Measurements from ENCODE around the gene KDM2B.

The KDM2B gene

DNA sequence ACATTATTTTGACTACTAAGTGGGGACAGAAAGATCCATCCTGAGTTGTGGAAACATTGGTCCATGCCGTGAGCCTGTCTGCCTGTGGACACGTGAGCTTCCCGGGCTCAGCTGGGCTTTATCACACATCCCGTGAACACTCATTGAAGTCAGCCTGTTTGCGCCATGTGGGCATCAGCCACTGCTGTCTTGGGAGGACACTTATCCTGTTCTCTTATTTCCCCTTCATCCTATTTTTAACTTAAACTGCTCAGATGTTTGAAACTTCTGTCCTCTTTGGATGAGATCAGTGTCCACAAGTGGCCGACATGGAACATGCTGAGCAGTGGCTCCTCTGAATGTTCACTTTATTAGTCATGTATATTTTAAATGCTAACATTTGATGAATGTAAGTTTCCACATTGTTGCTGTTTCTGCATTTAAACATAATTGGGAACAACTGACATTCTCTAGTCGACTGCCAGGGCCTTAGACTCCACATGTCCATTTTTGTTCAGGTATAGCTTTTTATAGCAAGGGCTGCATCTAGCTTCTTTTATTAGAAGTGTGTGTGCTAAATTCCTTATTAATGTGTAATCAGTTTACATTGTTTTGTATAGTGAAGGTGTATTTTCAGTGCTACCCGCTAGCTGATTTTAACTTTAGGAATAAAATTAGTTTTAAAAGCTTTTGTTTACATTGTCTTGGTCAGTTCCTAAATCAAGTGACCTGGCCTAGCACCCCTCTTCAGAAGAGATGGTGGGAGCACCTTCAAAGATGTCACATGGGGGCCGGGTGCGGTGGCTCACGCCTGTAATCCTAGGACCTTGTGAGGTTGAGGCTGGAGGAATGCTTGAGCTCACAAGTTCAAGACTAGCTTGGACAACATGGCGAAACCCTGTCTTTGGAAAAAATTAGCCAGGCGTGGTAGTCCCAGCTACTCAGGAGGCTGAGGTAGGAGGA is 156.9 kb downstream of the KDM2B start:
- Histone ChIP-seq H3K4me3 (peak overlapping the region in 2 of 10 experiments; percentile 7 to 42; a peak in 2 of 20 replicates), H3K4me2 (peak overlapping the region in 9 of 11 experiments; percentile 25 to 74 (median 61); a peak in 17 of 22 replicates), H3K36me3 (peaks cover 91 to 99% (median 96%) of the 10 kb centered on the region in 11 experiments), H3K4me1 (peaks cover 34 to 67% (median 54%) of the 10 kb centered on the region in 10 experiments), H3K9me3 (replicated peaks in 1 of 11) (peaks cover 0 to 35% (median 8%) of the 10 kb centered on the region in 11 experiments; a peak in 15 of 22 replicates), H3K27ac (peak overlapping the region; percentile 69 to 94 (median 92); a peak in 21 of 22 replicates), H3K27me3 (no peaks in the 10 kb centered on the region), H3K9ac (peak overlapping the region in 10 of 11 experiments; percentile 42 to 79 (median 74); a peak in 19 of 22 replicates), H4K20me1 (peaks cover 0 to 6% (median 0%) of the 10 kb centered on the region in 11 experiments; a peak in 2 of 22 replicates)
- TF ChIP-seq Cebpa-rat (IDR thresholded peaks at IDR 0.05), result no peak

DNA sequence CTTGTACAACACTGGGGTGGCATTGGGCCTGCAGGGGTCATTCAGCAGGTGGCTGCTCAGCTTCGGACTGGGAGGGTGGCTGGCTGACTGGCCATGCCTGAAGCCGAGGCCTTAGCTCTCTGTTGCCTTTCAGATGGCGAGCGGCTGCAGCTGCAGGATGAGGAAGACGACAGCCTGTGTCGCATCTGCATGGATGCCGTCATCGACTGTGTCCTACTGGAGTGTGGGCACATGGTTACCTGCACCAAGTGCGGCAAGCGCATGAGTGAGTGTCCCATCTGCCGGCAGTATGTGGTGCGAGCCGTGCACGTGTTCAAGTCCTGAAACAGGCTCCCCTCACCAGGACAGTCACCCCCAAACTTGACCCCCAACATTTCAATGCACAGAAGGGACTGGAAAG is 157.6 kb downstream of the KDM2B start:
- Histone ChIP-seq H3K4me2 (peak overlapping the region in 7 of 11 experiments; percentile 18 to 74 (median 61); a peak in 12 of 22 replicates), H3K4me3 (0 out of 20 replicates have a peak overlapping the region, but pooled peaks of 1 of the 10 experiments have one; percentile 7), H3K9me3 (replicated peaks in 1 of 11) (peaks cover 0 to 35% (median 8%) of the 10 kb centered on the region in 11 experiments; a peak in 15 of 22 replicates), H3K36me3 (peaks cover 91 to 99% (median 96%) of the 10 kb centered on the region in 11 experiments), H3K9ac (peak overlapping the region in 9 of 11 experiments; percentile 28 to 79 (median 75); a peak in 10 of 22 replicates), H3K27me3 (no peaks in the 10 kb centered on the region), H4K20me1 (peaks cover 0 to 6% (median 0%) of the 10 kb centered on the region in 11 experiments; a peak in 2 of 22 replicates), H3K4me1 (peaks cover 34 to 61% (median 49%) of the 10 kb centered on the region in 10 experiments), H3K27ac (peak overlapping the region in 10 of 11 experiments; percentile 75 to 94 (median 92); a peak in 20 of 22 replicates)
- no peak for TF ChIP-seq Cebpa-rat (IDR thresholded peaks at IDR 0.05)

DNA sequence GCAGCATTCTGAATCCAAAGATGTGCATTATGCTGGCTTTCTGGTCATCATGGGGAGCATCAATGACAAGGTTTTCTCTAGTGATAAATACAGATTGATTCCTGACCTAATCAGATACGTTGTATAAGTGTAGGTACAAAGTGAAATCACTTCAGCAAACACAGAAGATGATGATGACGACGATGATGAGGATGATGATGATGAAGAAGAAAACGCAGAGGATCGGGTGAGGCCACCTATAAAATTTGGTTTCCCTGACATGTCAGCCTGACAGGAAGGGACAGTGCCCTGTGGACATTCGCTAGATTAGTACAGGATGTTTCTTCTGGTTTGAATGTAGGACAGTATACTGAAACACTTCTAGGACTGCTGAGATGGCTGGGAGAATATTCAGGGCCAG is 160.7 kb downstream of the KDM2B start:
- H3K9ac ChIP-seq, result no peak overlapping the region
- H3K36me3 ChIP-seq, result peaks cover 95 to 100% (median 98%) of the 10 kb centered on the region in 11 experiments
- peaks cover 0 to 25% (median 8%) of the 10 kb centered on the region in 11 experiments; a peak in 14 of 22 replicates for H3K9me3 ChIP-seq (replicated peaks in 1 of 11)
- no peak overlapping the region for H3K4me3 ChIP-seq
- no peak overlapping the region for H3K4me2 ChIP-seq
- H4K20me1 ChIP-seq, result peaks cover 0 to 24% (median 0%) of the 10 kb centered on the region in 11 experiments; a peak in 3 of 22 replicates
- peak overlapping the region in 6 of 11 experiments; percentile 13 to 94 (median 92); a peak in 9 of 22 replicates for H3K27ac ChIP-seq
- no peak for TF ChIP-seq Cebpa-rat (IDR thresholded peaks at IDR 0.05)
- H3K4me1 ChIP-seq, result peaks cover 11 to 37% (median 23%) of the 10 kb centered on the region in 10 experiments
- H3K27me3 ChIP-seq, result no peaks in the 10 kb centered on the region

DNA sequence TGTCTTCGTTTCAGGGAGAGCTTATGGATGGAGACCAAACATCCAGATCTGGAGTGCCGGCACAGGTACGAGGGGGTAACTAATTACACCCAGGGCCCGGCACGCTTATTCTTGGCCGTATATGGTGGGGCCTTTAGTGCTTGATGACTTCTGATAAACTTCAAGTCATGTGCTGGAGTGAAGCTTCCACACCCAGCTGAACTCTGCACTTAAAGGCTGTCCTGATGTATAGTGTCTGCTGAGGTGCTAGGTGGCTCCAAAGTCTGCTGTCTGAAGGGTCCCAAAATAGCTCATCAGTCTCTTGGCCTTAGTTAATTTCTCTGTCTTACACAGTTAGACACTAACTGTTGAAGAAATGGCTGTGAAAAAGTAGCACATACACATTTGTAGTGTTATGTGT is 163.0 kb downstream of the KDM2B start:
- peak overlapping the region in 5 of 11 experiments; percentile 15 to 61 (median 54); a peak in 4 of 22 replicates for H3K27ac ChIP-seq
- H3K4me1 ChIP-seq, result peaks cover 0 to 15% (median 7%) of the 10 kb centered on the region in 10 experiments; a peak in 8 of 20 replicates
- 0 out of 22 replicates have a peak, but pooled peaks cover 0 to 4% (median 0%) of the 10 kb centered on the region in 11 experiments for H3K9me3 ChIP-seq (replicated peaks in 1 of 11)
- H3K4me3 ChIP-seq, result no peak overlapping the region
- no peaks in the 10 kb centered on the region for H3K27me3 ChIP-seq
- no peak for TF ChIP-seq Cebpa-rat (IDR thresholded peaks at IDR 0.05)
- peaks cover 0 to 42% (median 0%) of the 10 kb centered on the region in 11 experiments; a peak in 5 of 22 replicates for H4K20me1 ChIP-seq
- H3K4me2 ChIP-seq, result no peak overlapping the region
- 0 out of 22 replicates have a peak overlapping the region, but pooled peaks of 1 of the 11 experiments have one; percentile 29 for H3K9ac ChIP-seq
- peaks cover 87 to 100% (median 96%) of the 10 kb centered on the region in 11 experiments for H3K36me3 ChIP-seq

DNA sequence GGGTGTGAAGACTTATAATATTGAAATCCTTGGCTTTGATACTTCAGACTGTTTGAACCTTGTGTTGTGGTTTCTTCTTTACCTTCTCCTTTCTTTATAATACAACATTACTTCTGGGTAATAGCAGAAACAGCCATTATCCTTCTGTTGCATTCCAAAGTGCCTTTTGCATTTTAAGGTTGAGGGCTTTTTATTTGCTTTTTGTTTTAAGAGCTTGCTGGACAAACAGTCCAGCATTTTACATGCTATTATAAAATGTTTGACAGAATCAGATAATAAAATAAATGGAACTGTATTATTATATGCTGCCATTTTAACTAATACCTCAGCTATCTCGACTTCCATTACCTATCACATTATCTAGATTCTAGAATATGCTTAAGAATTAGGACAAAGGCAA is 166.9 kb downstream of the KDM2B start:
- Histone ChIP-seq H3K27me3 (no peaks in the 10 kb centered on the region), H3K4me2 (no peak overlapping the region), H4K20me1 (peaks cover 0 to 66% (median 22%) of the 10 kb centered on the region in 11 experiments; a peak in 13 of 22 replicates), H3K4me1 (peaks cover 0 to 23% (median 8%) of the 10 kb centered on the region in 10 experiments; a peak in 9 of 20 replicates), H3K36me3 (peaks cover 56 to 100% (median 71%) of the 10 kb centered on the region in 11 experiments), H3K9ac (no peak overlapping the region), H3K27ac (no peak overlapping the region), H3K9me3 (replicated peaks in 1 of 11) (no peaks in the 10 kb centered on the region), H3K4me3 (no peak overlapping the region)
- TF ChIP-seq Cebpa-rat (IDR thresholded peaks at IDR 0.05), result no peak

DNA sequence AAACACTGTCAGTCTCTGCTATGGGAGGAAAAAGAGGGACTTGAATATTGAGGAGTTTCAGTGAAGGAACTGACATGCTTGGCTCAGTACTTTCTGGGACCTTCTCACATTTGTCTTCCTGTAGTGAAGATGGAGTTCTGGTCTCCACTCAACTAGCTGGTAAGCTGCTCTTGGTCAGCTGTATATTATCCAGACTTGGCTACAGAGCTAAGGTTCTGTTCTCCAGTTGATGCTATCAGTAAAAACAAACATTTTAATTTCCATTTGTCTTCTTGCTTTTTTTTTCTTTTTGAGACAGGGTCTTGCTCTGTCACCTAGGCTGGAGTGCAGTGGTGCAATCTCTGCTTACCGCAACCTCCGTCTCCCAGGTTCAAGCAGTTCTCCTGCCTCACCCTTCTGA is 175.6 kb downstream of the KDM2B start:
- no peak for TF ChIP-seq Cebpa-rat (IDR thresholded peaks at IDR 0.05)
- Histone ChIP-seq H3K9ac (no peak overlapping the region), H3K36me3 (peaks cover 63 to 83% (median 71%) of the 10 kb centered on the region in 11 experiments)

DNA sequence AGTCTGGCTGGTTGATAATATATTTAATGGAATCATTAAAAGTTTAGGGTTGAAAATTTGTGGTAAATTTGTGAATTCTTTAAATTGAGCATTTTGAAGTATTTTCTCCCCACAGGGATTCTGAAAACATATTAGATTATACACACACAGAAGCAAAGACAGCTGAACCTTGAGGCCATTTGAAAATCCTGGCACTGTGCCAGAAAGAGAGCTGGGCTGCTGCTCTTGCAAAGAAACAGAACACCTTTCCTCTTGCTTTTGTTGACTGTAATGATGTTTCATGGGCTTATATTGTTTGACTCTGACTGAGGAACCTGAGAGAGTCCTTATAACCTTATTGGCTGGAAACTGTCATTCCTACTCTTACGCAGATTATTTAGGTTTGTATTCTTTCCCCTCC is 176.1 kb downstream of the KDM2B start:
- Histone ChIP-seq H3K4me2 (no peak overlapping the region), H3K36me3 (peaks cover 63 to 78% (median 69%) of the 10 kb centered on the region in 11 experiments), H3K9me3 (replicated peaks in 1 of 11) (no peaks in the 10 kb centered on the region), H3K27me3 (no peaks in the 10 kb centered on the region), H4K20me1 (peaks cover 4 to 81% (median 43%) of the 10 kb centered on the region in 11 experiments; a peak in 19 of 22 replicates), H3K4me3 (no peak overlapping the region), H3K9ac (no peak overlapping the region), H3K4me1 (peaks cover 17 to 32% (median 21%) of the 10 kb centered on the region in 10 experiments; a peak in 19 of 20 replicates), H3K27ac (no peak overlapping the region)
- no peak for TF ChIP-seq Cebpa-rat (IDR thresholded peaks at IDR 0.05)

More for the DNA sequence above, 175.6 kb downstream of the KDM2B start:
- H3K4me3 ChIP-seq, result no peak overlapping the region
- peaks cover 17 to 32% (median 22%) of the 10 kb centered on the region in 10 experiments; a peak in 19 of 20 replicates for H3K4me1 ChIP-seq
- no peaks in the 10 kb centered on the region for H3K27me3 ChIP-seq
- no peaks in the 10 kb centered on the region for H3K9me3 ChIP-seq (replicated peaks in 1 of 11)
- peaks cover 4 to 85% (median 47%) of the 10 kb centered on the region in 11 experiments; a peak in 19 of 22 replicates for H4K20me1 ChIP-seq
- H3K27ac ChIP-seq, result no peak overlapping the region
- H3K4me2 ChIP-seq, result no peak overlapping the region

DNA sequence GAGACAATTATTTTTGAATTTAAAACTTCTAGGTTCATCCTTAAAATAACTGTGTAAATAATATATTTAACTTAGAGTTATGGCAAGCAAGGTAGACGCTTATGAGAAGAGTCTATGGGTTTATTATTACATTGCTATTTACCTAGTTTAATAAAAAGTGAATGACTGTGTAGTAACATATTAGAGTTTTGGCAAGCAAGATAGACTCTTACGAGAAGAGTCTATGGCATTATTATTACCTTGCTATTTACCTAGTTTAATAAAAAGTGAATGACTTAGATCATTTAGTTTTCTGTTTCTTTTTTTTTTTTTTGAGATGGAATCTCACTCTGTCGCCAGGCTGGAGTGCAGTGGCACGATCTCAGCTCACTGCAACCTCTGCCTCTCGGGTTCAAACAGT is 177.1 kb downstream of the KDM2B start:
- Histone ChIP-seq H3K27me3 (no peaks in the 10 kb centered on the region), H3K9me3 (replicated peaks in 1 of 11) (no peaks in the 10 kb centered on the region), H3K36me3 (peaks cover 53 to 68% (median 59%) of the 10 kb centered on the region in 11 experiments), H3K4me1 (peaks cover 21 to 34% (median 27%) of the 10 kb centered on the region in 10 experiments; a peak in 19 of 20 replicates), H3K4me3 (no peak overlapping the region), H3K4me2 (no peak overlapping the region; a peak in 1 of 22 replicates), H3K27ac (no peak overlapping the region), H4K20me1 (peaks cover 4 to 71% (median 33%) of the 10 kb centered on the region in 11 experiments; a peak in 19 of 22 replicates), H3K9ac (no peak overlapping the region)
- TF ChIP-seq Cebpa-rat (IDR thresholded peaks at IDR 0.05), result no peak
